ENCODE data around the gene SLC7A7. TPM values are rescaled to one million over a fixed set of nuclear protein-coding genes. Genes with fewer than 3 reads are reported as not detected.

SLC7A7 gene
- total and polyA plus RNA-seq, 2 of the 13 experiments (the other 11 are each of a cell fraction or from before 2014, with no cell fraction given) = 0.13 to 0.63 TPM

DNA sequence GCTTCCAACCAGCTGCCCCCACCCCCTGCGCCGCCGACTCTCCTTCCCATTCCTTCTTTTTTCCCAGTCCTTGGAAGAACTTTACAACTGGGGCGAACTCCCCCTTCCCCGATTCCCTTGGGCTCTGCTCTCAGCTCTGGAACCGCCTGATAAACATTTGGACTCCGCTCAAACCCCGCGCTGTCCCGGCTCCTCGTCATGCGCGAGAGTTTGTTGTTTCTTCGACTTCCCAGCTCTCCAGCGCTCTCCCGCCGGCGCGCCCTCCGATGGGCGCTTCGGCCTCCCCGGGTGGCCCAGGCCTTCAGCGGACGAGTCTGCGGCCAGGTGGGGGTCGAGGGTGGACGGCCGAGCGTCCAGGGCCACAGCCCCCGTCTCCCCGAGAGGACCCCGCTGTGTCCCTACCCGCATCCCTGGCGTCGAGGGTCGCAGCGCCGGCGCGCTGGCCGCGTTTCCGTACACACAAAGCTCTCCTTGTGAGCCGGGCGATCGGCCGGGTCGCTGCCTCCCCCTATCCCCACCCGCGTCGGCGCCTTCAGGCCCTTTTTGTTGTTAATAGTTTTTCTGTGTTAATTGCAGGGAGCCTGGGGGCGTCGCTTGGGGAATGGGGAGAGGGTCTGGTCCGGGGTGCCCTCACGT lies 22.0 kb upstream of the SLC7A7 start (continued):
- no peak for TF ChIP-seq MED8 (CRISPR knock-in tag; IDR thresholded peaks at IDR 0.05; ENCODE audit: insufficient replicate concordance)
- TF ChIP-seq ZNF839 (CRISPR knock-in tag; IDR thresholded peaks at IDR 0.05; ENCODE audit: borderline replicate concordance) = no peak
- TF ChIP-seq MBNL3 (CRISPR knock-in tag; conservative IDR thresholded peaks at IDR 0.05) = no peak
- 0 out of 2 replicates have a peak, but pooled peaks have one; percentile 47 for TF ChIP-seq TEAD2 (CRISPR knock-in tag; IDR thresholded peaks at IDR 0.05)
- TF ChIP-seq, protein P1, sequence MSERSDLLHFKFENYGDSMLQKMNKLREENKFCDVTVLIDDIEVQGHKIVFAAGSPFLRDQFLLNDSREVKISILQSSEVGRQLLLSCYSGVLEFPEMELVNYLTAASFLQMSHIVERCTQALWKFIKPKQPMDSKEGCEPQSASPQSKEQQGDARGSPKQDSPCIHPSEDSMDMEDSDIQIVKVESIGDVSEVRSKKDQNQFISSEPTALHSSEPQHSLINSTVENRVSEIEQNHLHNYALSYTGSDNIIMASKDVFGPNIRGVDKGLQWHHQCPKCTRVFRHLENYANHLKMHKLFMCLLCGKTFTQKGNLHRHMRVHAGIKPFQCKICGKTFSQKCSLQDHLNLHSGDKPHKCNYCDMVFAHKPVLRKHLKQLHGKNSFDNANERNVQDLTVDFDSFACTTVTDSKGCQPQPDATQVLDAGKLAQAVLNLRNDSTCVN (CRISPR knock-in tag; IDR thresholded peaks at IDR 0.05; ENCODE audit: borderline replicate concordance) = no peak
- TF ChIP-seq ZNF44 (CRISPR knock-in tag; IDR thresholded peaks at IDR 0.05) = peak; percentile 88
- TF ChIP-seq RFXANK (CRISPR knock-in tag; IDR thresholded peaks at IDR 0.05) = 0 out of 2 replicates have a peak, but pooled peaks have one; percentile 31
- TF ChIP-seq, protein P2, sequence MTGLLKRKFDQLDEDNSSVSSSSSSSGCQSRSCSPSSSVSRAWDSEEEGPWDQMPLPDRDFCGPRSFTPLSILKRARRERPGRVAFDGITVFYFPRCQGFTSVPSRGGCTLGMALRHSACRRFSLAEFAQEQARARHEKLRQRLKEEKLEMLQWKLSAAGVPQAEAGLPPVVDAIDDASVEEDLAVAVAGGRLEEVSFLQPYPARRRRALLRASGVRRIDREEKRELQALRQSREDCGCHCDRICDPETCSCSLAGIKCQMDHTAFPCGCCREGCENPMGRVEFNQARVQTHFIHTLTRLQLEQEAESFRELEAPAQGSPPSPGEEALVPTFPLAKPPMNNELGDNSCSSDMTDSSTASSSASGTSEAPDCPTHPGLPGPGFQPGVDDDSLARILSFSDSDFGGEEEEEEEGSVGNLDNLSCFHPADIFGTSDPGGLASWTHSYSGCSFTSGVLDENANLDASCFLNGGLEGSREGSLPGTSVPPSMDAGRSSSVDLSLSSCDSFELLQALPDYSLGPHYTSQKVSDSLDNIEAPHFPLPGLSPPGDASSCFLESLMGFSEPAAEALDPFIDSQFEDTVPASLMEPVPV (CRISPR knock-in tag; IDR thresholded peaks at IDR 0.05) = no peak
- TF ChIP-seq, protein P3, sequence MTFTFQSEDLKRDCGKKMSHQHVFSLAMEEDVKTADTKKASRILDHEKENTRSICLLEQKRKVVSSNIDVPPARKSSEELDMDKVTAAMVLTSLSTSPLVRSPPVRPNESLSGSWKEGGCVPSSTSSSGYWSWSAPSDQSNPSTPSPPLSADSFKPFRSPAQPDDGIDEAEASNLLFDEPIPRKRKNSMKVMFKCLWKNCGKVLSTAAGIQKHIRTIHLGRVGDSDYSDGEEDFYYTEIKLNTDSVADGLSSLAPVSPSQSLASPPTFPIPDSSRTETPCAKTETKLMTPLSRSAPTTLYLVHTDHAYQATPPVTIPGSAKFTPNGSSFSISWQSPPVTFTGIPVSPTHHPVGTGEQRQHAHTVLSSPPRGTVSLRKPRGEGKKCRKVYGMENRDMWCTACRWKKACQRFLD (CRISPR knock-in tag; IDR thresholded peaks at IDR 0.05; ENCODE audit: borderline replicate concordance) = no peak; the same call in 1 of the 2 replicates
- TF ChIP-seq, protein P4, sequence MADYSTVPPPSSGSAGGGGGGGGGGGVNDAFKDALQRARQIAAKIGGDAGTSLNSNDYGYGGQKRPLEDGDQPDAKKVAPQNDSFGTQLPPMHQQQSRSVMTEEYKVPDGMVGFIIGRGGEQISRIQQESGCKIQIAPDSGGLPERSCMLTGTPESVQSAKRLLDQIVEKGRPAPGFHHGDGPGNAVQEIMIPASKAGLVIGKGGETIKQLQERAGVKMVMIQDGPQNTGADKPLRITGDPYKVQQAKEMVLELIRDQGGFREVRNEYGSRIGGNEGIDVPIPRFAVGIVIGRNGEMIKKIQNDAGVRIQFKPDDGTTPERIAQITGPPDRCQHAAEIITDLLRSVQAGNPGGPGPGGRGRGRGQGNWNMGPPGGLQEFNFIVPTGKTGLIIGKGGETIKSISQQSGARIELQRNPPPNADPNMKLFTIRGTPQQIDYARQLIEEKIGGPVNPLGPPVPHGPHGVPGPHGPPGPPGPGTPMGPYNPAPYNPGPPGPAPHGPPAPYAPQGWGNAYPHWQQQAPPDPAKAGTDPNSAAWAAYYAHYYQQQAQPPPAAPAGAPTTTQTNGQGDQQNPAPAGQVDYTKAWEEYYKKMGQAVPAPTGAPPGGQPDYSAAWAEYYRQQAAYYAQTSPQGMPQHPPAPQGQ (CRISPR knock-in tag; IDR thresholded peaks at IDR 0.05; ENCODE audit: borderline replicate concordance) = no peak
- TF ChIP-seq ARID2 (CRISPR knock-in tag; IDR thresholded peaks at IDR 0.05; ENCODE audit: borderline replicate concordance) = no peak; the same call in 1 of the 2 replicates
- TF ChIP-seq ZMYM4 (CRISPR knock-in tag; IDR thresholded peaks at IDR 0.05) = no peak
- no peak for TF ChIP-seq SYNCRIP (IDR thresholded peaks at IDR 0.05; ENCODE audit: insufficient read depth, low read depth, low read length)
- TF ChIP-seq ZNF124 (CRISPR knock-in tag; IDR thresholded peaks at IDR 0.05) = peak; percentile 59; the same call in 1 of the 2 replicates
- peak; percentile 50; the same call in 1 of the 2 replicates for TF ChIP-seq ZSCAN22 (CRISPR knock-in tag; IDR thresholded peaks at IDR 0.05)
- no peak for TF ChIP-seq U2AF1 (optimal IDR thresholded peaks at IDR 0.05; ENCODE audit: low read depth, low read length)
- TF ChIP-seq TAF1 (CRISPR knock-in tag; IDR thresholded peaks at IDR 0.05) = peak; percentile 42
- TF ChIP-seq, protein P5, sequence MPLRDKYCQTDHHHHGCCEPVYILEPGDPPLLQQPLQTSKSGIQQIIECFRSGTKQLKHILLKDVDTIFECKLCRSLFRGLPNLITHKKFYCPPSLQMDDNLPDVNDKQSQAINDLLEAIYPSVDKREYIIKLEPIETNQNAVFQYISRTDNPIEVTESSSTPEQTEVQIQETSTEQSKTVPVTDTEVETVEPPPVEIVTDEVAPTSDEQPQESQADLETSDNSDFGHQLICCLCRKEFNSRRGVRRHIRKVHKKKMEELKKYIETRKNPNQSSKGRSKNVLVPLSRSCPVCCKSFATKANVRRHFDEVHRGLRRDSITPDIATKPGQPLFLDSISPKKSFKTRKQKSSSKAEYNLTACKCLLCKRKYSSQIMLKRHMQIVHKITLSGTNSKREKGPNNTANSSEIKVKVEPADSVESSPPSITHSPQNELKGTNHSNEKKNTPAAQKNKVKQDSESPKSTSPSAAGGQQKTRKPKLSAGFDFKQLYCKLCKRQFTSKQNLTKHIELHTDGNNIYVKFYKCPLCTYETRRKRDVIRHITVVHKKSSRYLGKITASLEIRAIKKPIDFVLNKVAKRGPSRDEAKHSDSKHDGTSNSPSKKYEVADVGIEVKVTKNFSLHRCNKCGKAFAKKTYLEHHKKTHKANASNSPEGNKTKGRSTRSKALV (CRISPR knock-in tag; IDR thresholded peaks at IDR 0.05) = peak; percentile 98
- TF ChIP-seq TCF12 (IDR thresholded peaks at IDR 0.05) = no peak
- TF ChIP-seq TCF12 (CRISPR knock-in tag; IDR thresholded peaks at IDR 0.05) = peak; percentile 80; the same call in 1 of the 2 replicates
- TF ChIP-seq, protein P6, sequence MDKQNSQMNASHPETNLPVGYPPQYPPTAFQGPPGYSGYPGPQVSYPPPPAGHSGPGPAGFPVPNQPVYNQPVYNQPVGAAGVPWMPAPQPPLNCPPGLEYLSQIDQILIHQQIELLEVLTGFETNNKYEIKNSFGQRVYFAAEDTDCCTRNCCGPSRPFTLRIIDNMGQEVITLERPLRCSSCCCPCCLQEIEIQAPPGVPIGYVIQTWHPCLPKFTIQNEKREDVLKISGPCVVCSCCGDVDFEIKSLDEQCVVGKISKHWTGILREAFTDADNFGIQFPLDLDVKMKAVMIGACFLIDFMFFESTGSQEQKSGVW (CRISPR knock-in tag; IDR thresholded peaks at IDR 0.05; ENCODE audit: borderline replicate concordance) = no peak

Data from HepG2 (cell line).